Measurements from ENCODE around the gene RPIA.

Gene RPIA

DNA sequence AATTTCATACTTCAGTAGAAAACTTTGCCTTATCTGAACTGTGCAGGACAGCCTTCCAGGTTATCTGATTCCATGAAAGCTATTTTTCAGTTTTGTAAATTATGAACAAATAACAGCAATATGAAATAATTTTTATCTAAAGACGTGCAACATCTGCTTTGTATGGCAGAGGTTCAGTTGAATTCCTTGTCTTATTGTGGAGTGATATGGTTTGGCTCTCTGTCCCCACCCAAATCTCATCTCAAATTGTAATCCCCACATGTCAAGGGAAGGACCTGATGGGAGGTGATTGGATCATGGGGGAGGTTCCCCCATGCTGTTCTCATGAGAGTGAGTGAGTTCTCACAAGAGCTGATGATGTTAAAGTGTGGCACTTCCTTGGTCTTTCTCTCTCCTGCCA, 18.1 kb upstream of the RPIA start:
- no peaks in the 10 kb centered on the region for H3K9me3 ChIP-seq (ENCODE audit: insufficient read depth, low read length)
- no peaks in the 10 kb centered on the region for H3K36me3 ChIP-seq (replicated peaks; ENCODE audit: low read depth, low read length)
- H3K9ac ChIP-seq (ENCODE audit: low read length), result no peak overlapping the region
- no peaks in the 10 kb centered on the region for H3K4me1 ChIP-seq (ENCODE audit: low read length)
- no peak overlapping the region for H2AFZ ChIP-seq (ENCODE audit: low read depth, low read length)
- no peak overlapping the region for H3K4me3 ChIP-seq (ENCODE audit: low read length)
- TF ChIP-seq EZH2phosphoT487 (IDR thresholded peaks at IDR 0.05; ENCODE audit: low read depth), result no peak
- TF ChIP-seq, protein P1, sequence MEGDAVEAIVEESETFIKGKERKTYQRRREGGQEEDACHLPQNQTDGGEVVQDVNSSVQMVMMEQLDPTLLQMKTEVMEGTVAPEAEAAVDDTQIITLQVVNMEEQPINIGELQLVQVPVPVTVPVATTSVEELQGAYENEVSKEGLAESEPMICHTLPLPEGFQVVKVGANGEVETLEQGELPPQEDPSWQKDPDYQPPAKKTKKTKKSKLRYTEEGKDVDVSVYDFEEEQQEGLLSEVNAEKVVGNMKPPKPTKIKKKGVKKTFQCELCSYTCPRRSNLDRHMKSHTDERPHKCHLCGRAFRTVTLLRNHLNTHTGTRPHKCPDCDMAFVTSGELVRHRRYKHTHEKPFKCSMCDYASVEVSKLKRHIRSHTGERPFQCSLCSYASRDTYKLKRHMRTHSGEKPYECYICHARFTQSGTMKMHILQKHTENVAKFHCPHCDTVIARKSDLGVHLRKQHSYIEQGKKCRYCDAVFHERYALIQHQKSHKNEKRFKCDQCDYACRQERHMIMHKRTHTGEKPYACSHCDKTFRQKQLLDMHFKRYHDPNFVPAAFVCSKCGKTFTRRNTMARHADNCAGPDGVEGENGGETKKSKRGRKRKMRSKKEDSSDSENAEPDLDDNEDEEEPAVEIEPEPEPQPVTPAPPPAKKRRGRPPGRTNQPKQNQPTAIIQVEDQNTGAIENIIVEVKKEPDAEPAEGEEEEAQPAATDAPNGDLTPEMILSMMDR (IDR thresholded peaks at IDR 0.05; ENCODE audit: low read depth, low read length), result no peak
- H3K27me3 ChIP-seq (ENCODE audit: low read depth, low read length), result no peaks in the 10 kb centered on the region
- H3K27ac ChIP-seq (ENCODE audit: low read length), result no peak overlapping the region
- no peaks in the 10 kb centered on the region for H4K20me1 ChIP-seq (ENCODE audit: insufficient read depth, low read length)
- H3K4me2 ChIP-seq (ENCODE audit: low read length), result no peak overlapping the region
- H3K79me2 ChIP-seq (ENCODE audit: low read length), result no peaks in the 10 kb centered on the region

DNA sequence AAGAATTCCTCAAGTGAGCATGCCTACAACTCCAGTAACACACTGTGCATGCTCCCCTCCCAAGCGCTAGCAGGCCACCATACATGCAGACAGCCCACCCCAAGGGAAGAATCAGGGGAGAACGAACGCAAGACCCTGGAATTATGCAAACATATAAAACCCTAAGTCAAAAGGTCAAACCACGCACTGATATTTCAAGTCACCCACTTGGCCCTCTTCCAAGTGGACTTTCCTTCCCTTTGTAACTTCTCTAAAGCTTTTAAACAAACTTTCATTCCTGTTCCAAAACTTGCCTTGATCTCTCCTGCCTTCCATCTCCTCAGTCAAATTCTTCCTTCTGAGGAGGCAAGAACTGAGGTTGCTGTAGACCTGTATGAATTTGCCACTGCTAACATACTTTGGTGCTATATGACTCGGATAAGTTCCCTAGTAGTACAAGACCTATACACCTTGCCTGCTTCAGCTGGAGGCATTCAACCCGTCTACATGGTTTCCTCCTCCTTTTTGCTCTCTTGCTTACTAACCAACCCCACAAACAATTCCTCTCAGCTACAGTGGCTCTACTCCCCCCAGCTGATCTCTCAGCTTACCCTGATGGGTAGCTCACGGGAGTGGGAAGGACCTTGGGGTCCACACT, 11.1 kb upstream of the RPIA start:
- Histone ChIP-seq H3K4me2 (ENCODE audit: low read length) (no peak overlapping the region), H3K36me3 (replicated peaks; ENCODE audit: low read depth, low read length) (no peaks in the 10 kb centered on the region), H3K4me1 (ENCODE audit: low read length) (no peaks in the 10 kb centered on the region), H2AFZ (ENCODE audit: low read depth, low read length) (no peak overlapping the region), H3K4me3 (ENCODE audit: low read length) (no peak overlapping the region), H4K20me1 (ENCODE audit: insufficient read depth, low read length) (no peaks in the 10 kb centered on the region), H3K27me3 (ENCODE audit: low read depth, low read length) (no peaks in the 10 kb centered on the region), H3K9me3 (ENCODE audit: insufficient read depth, low read length) (peaks cover 27% of the 10 kb centered on the region; the same call in 1 of the 2 replicates), H3K9ac (ENCODE audit: low read length) (no peak overlapping the region), H3K27ac (ENCODE audit: low read length) (no peak overlapping the region), H3K79me2 (ENCODE audit: low read length) (no peaks in the 10 kb centered on the region)
- TF ChIP-seq EZH2phosphoT487 (IDR thresholded peaks at IDR 0.05; ENCODE audit: low read depth), result no peak
- TF ChIP-seq, protein P1 (IDR thresholded peaks at IDR 0.05; ENCODE audit: low read depth, low read length), result no peak

DNA sequence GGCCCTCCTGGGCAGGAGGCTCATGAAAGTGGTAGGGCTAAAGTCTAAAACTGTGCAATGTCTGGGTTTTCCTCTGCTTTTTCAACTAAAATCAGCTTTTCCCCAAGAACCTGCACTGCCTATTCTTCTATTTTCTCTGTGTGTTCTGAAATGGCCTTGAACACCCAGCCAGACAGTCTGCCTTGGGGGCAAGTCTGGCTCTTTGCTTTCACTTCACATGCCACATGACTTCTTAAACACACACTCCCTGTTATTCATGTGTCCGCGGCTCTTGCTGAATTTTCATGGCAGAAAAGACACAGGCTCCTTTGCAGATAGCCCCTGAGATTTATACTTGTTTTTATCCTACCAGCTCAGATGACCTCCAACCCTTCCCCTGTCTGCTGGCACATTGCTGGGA, 10.6 kb upstream of the RPIA start:
- Histone ChIP-seq H3K4me3 (ENCODE audit: low read length) (no peak overlapping the region), H3K9ac (ENCODE audit: low read length) (no peak overlapping the region), H3K36me3 (replicated peaks; ENCODE audit: low read depth, low read length) (no peaks in the 10 kb centered on the region), H3K4me2 (ENCODE audit: low read length) (no peak overlapping the region), H2AFZ (ENCODE audit: low read depth, low read length) (no peak overlapping the region), H3K9me3 (ENCODE audit: insufficient read depth, low read length) (peaks cover 27% of the 10 kb centered on the region; the same call in 1 of the 2 replicates), H3K27ac (ENCODE audit: low read length) (no peak overlapping the region), H3K79me2 (ENCODE audit: low read length) (no peaks in the 10 kb centered on the region), H4K20me1 (ENCODE audit: insufficient read depth, low read length) (no peaks in the 10 kb centered on the region), H3K27me3 (ENCODE audit: low read depth, low read length) (no peaks in the 10 kb centered on the region), H3K4me1 (ENCODE audit: low read length) (no peaks in the 10 kb centered on the region)
- TF ChIP-seq, protein P1 (IDR thresholded peaks at IDR 0.05; ENCODE audit: low read depth, low read length), result no peak

DNA sequence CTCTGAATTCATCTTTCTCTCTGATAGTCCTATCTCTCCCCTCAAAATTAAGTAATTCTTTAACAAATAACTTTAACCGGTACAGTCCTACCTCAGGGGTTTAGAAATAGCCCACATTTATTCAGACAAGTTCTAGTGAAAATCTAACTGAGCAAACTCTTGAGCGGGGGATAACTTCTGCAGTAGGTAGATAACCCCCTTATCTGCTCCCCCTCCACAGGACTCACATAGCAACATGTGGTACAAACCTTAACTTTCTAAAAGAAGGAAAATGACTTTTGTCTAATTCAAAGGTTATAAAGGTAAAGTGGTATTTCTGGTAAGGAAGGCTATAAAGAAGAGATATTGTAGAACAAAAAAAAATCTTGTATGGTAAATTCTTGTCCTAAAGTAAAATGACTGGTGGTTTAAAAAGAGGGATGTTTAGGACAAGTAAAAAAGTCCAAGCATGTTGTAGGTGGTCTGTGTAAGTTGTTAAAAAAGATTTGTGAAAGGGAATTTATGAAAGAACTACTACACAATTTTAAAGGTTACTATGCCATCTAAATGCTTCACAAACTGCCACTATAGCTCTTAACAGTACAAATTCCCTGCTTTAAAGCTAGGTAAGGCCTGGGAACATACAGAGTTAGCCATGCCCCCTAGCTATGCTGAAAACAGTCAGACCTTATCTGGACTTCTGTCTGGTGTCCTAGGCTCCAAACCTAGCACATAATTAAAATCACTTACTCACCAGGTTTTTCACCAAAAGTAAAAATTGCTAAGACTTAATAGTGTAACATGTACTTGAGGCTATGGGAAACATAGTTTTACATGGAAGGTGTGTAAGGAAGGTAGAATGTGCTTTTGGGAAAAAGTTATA, 8.1 kb upstream of the RPIA start:
- H3K4me1 ChIP-seq (ENCODE audit: low read length), result no peaks in the 10 kb centered on the region
- H3K4me2 ChIP-seq (ENCODE audit: low read length), result no peak overlapping the region
- no peak overlapping the region for H2AFZ ChIP-seq (ENCODE audit: low read depth, low read length)
- TF ChIP-seq, protein P1 (IDR thresholded peaks at IDR 0.05; ENCODE audit: low read depth, low read length), result no peak
- no peak for TF ChIP-seq EZH2phosphoT487 (IDR thresholded peaks at IDR 0.05; ENCODE audit: low read depth)
- no peak overlapping the region for H3K27ac ChIP-seq (ENCODE audit: low read length)
- no peaks in the 10 kb centered on the region for H3K79me2 ChIP-seq (ENCODE audit: low read length)
- H3K9ac ChIP-seq (ENCODE audit: low read length), result no peak overlapping the region
- H4K20me1 ChIP-seq (ENCODE audit: insufficient read depth, low read length), result no peaks in the 10 kb centered on the region
- peaks cover 27% of the 10 kb centered on the region; the same call in 1 of the 2 replicates for H3K9me3 ChIP-seq (ENCODE audit: insufficient read depth, low read length)
- no peak overlapping the region for H3K4me3 ChIP-seq (ENCODE audit: low read length)
- no peaks in the 10 kb centered on the region for H3K27me3 ChIP-seq (ENCODE audit: low read depth, low read length)
- no peaks in the 10 kb centered on the region for H3K36me3 ChIP-seq (replicated peaks; ENCODE audit: low read depth, low read length)

Measured in OCI-LY3 (cell line).